IMR-90 (cell line): ENCODE data around the gene KRTAP3-1. TPM values are rescaled to one million over a fixed set of nuclear protein-coding genes. Genes with fewer than 3 reads are reported as not detected.
A peak's percentile ranks its signal among the peaks of the same experiment; 100 is the strongest.
"Not testable (repeated sequence)": the region's sequence is repeated elsewhere in the genome, so short reads cannot be mapped to it uniquely, and the experiment has no call there.

ENCODE experiments used
- ATAC-seq: fragments of 200-7000 bp; cut with Tn5 transposase; 2 replicates; pipeline ENCODE4 v1.9.1; 2020; ENCODE audit warnings: low read depth, mild to moderate bottlenecking, moderate library complexity
- BruUV-seq: library from RNA; stranded (reverse); fragments of 400-500 nt; replicated peaks from 2 replicates; lab custom pipeline; 2021; lab: Mats Ljungman, UMichigan
- CTCF ChIA-PET: fragments of 300-600 bp; formaldehyde crosslinking; extraction: SDS; loops from one replicate; lab custom pipeline; 2021; ENCODE audit warnings: antibody characterized with exemption; lab: Yijun Ruan, JAX
- POLR2A ChIA-PET: fragments of 300-600 bp; sonication (Branson Sonifier 250); formaldehyde crosslinking; loops from one replicate; lab custom pipeline; 2022; ENCODE audit warnings: antibody characterized with exemption; ENCODE audit not compliant: unreplicated experiment; lab: Charles Lee
- DNase-seq: peaks from one replicate; pipeline ENCODE4 v3.0.0; 2013
- H2AFZ ChIP-seq: replicated peaks from 2 replicates; pipeline ENCODE3; 2013; ENCODE audit warnings: low read length, mild to moderate bottlenecking; ENCODE audit not compliant: poor library complexity
- H2AK5ac ChIP-seq: 2 replicates; pipeline ENCODE4 v1.6.1; 2013; ENCODE audit warnings: low read depth, low read length, inconsistent platforms
- H2AK9ac ChIP-seq: replicated peaks from 2 replicates; pipeline ENCODE3; 2013; ENCODE audit warnings: mild to moderate bottlenecking, low read depth, low read length, moderate library complexity; ENCODE audit not compliant: poor library complexity
- H2BK120ac ChIP-seq: 2 replicates; pipeline ENCODE4 v1.6.1; 2013; ENCODE audit warnings: low read depth, low read length, inconsistent platforms
- H2BK15ac ChIP-seq: 3 replicates; pipeline ENCODE4 v1.6.1; 2013; ENCODE audit warnings: low read depth, low read length, inconsistent platforms
- H2BK20ac ChIP-seq: 2 replicates; pipeline ENCODE4 v1.6.1; 2013; ENCODE audit warnings: low read depth, mild to moderate bottlenecking, inconsistent platforms, low read length, moderate library complexity
- H2BK5ac ChIP-seq: 2 replicates; pipeline ENCODE4 v1.6.1; 2013; ENCODE audit warnings: mild to moderate bottlenecking, low read depth, low read length, inconsistent platforms; ENCODE audit not compliant: poor library complexity, severe bottlenecking
- H3K14ac ChIP-seq: replicated peaks from 2 replicates; pipeline ENCODE4 v1.6.1; 2013; ENCODE audit warnings: low read depth, low read length, inconsistent platforms
- H3K18ac ChIP-seq: 2 replicates; pipeline ENCODE4 v1.6.1; 2013; ENCODE audit warnings: low read depth, low read length, control low read depth
- H3K23ac ChIP-seq: 2 replicates; pipeline ENCODE4 v1.6.1; 2013; ENCODE audit warnings: low read depth, low read length, inconsistent platforms
- H3K27ac ChIP-seq: 2 replicates; pipeline ENCODE4 v1.5.1; 2013; ENCODE audit warnings: mild to moderate bottlenecking, control low read depth, low read length; ENCODE audit not compliant: insufficient read depth
- H3K27me3 ChIP-seq: 2 replicates; pipeline ENCODE4 v1.6.1; 2013; ENCODE audit warnings: low read length; ENCODE audit not compliant: control insufficient read depth, insufficient read depth
- H3K36me3 ChIP-seq: 2 replicates; pipeline ENCODE4 v1.6.1; 2013; ENCODE audit warnings: low read length, mixed read lengths; ENCODE audit not compliant: control insufficient read depth, insufficient read depth
- H3K4ac ChIP-seq: 2 replicates; pipeline ENCODE4 v1.6.1; 2013; ENCODE audit warnings: low read depth, low read length, inconsistent platforms
- H3K4me1 ChIP-seq: 2 replicates; pipeline ENCODE4 v1.6.1; 2013; ENCODE audit warnings: low read length, mixed read lengths; ENCODE audit not compliant: control insufficient read depth, insufficient read depth
- H3K4me2 ChIP-seq: 2 replicates; pipeline ENCODE4 v1.6.1; 2013; ENCODE audit warnings: low read depth, mild to moderate bottlenecking, control low read depth, low read length, moderate library complexity
- H3K4me3 ChIP-seq: 2 replicates; pipeline ENCODE4 v1.5.1; 2013; ENCODE audit warnings: low read depth, mild to moderate bottlenecking, control low read depth, low read length, moderate library complexity; ENCODE audit not compliant: insufficient read depth
- H3K56ac ChIP-seq: 2 replicates; pipeline ENCODE4 v1.6.1; 2013; ENCODE audit warnings: low read length, inconsistent platforms; ENCODE audit not compliant: insufficient read depth; ENCODE audit errors: extremely low read depth
- H3K79me1 ChIP-seq, 2 experiments: 2 replicates each; pipeline ENCODE4 v1.6.1; 2013; ENCODE audit warnings: low read length in 2 of 2, inconsistent platforms in 1 of 2, low read depth in 1 of 2
- H3K9ac ChIP-seq: 2 replicates; pipeline ENCODE4 v1.6.1; 2013; ENCODE audit warnings: low read depth, low read length, control low read depth
- H3K9me1 ChIP-seq: 2 replicates; pipeline ENCODE4 v1.6.1; 2013; ENCODE audit warnings: low read length, inconsistent platforms; ENCODE audit not compliant: insufficient read depth
- H3K9me3 ChIP-seq: 2 replicates; pipeline ENCODE4 v1.6.1; 2013; ENCODE audit warnings: low read length; ENCODE audit not compliant: control insufficient read depth, insufficient read depth
- H4K20me1 ChIP-seq: 2 replicates; pipeline ENCODE4 v1.6.1; 2013; ENCODE audit warnings: low read length, inconsistent platforms; ENCODE audit not compliant: insufficient read depth
- H4K5ac ChIP-seq: 2 replicates; pipeline ENCODE4 v1.6.1; 2013; ENCODE audit warnings: mild to moderate bottlenecking, low read depth, low read length, control low read depth
- H4K8ac ChIP-seq, 2 experiments: 2 replicates each; pipeline ENCODE4 v1.6.1; 2013; ENCODE audit warnings: low read depth in 2 of 2, low read length in 2 of 2, control low read depth in 1 of 2, inconsistent platforms in 1 of 2
- H4K91ac ChIP-seq: 2 replicates; pipeline ENCODE4 v1.6.1; 2013; ENCODE audit warnings: low read depth, low read length, inconsistent platforms; ENCODE audit not compliant: insufficient read depth
- WGBS, 2 experiments: methylation state at CpG; one replicate each; pipeline versions ENCODE4 v1.1.5 to v1.1.7; 2013; ENCODE audit warnings: missing lambda C conversion rate in 2 of 2; ENCODE audit not compliant: insufficient read length in 1 of 2; ENCODE audit errors: extremely low coverage in 2 of 2; 5-methylcytosine and 5-hydroxymethylcytosine counted together
- dilution Hi-C: fragments of 300-500 bp; cut with HindIII; formaldehyde crosslinking; loops from one replicate; pipeline ENCODE4 v1.14.3; 2018; ENCODE audit warnings: low sequenced_read_pairs; ENCODE audit not compliant: unreplicated experiment
- in situ Hi-C: fragments of 300-500 bp; cut with MboI; formaldehyde crosslinking; loops from 3 replicates; pipeline ENCODE4 v1.14.3; 2019; ENCODE audit warnings: low sequenced_read_pairs, inconsistent platforms, mixed read lengths
- intact Hi-C: fragments of 100-400 bp; cut with micrococcal nuclease; formaldehyde crosslinking; loops from 2 replicates; pipeline ENCODE4 v1.10.0; 2022
- polyA plus RNA-seq, 3 experiments: library from polyadenylated mRNA; depleted of rRNA; stranded (reverse); fragments of >200 nt; gene quantifications; 2 replicates each; pipeline ENCODE4 v1.2.3, GENCODE V29; 2012; ENCODE audit warnings: low replicate concordance in 1 of 3
- total RNA-seq: library from RNA; depleted of rRNA; stranded (reverse); fragments of >200 nt; gene quantifications from 2 replicates; pipeline ENCODE4 v1.2.3, GENCODE V29; 2012

KRTAP3-1 gene
- total and polyA plus RNA-seq, 2 of the 4 experiments (the other 2 are of a cell fraction) = not detected

- H3K4me1 ChIP-seq, H2AK9ac ChIP-seq, CTCF ChIA-PET, H3K27me3 ChIP-seq, H3K4me3 ChIP-seq, DNase-seq, H3K9ac ChIP-seq, H3K36me3 ChIP-seq, H3K23ac ChIP-seq, H3K4me2 ChIP-seq, H3K27ac ChIP-seq, ATAC-seq, H3K9me3 ChIP-seq, BruUV-seq, POLR2A ChIA-PET, dilution Hi-C loops, H3K9me1 ChIP-seq, H3K79me1 ChIP-seq, H2AFZ ChIP-seq, in situ Hi-C loops, H4K20me1 ChIP-seq: not testable (repeated sequence)
- intact Hi-C loops = loop anchor here (5.0 kb wide), 1 partner anchor 98 kb away; no protein-coding TSS in a partner anchor
- Histone ChIP-seq H3K18ac (peak within 1 kb of the TSS; percentile 60; the same call in 1 of the 2 replicates), H4K8ac (peak within 1 kb of the TSS; percentile 12 to 20; a peak in 2 of 4 replicates), H3K4ac (peak within 1 kb of the TSS; percentile 49), H2BK15ac (peak within 1 kb of the TSS; percentile 87; the same call in 1 of the 3 replicates), H2AK5ac (peak within 1 kb of the TSS; percentile 74), H2BK120ac (peak within 1 kb of the TSS; percentile 45), H2BK20ac (peak within 1 kb of the TSS; percentile 75), H4K5ac (peak within 1 kb of the TSS; percentile 42; the same call in 1 of the 2 replicates), H4K91ac (peak within 1 kb of the TSS; percentile 72), H3K56ac (peak within 1 kb of the TSS; percentile 50; the same call in 1 of the 2 replicates), H2BK5ac (peak within 1 kb of the TSS; percentile 61), H3K14ac (0 out of 2 replicates have a peak within 1 kb of the TSS, but pooled peaks have one; percentile 25)
- WGBS, 2 experiments = no CpG with 5 or more reads among the region's 6 CpGs
Measured at GRCh38 chr17:41055130-41055529, 46.2 kb upstream of the KRTAP3-1 start, which contains the start of gene KRTAP2-2. TSS of gene KRTAP2-2 (minus strand) at chr17:41055230. CDS start at chr17:41055211, 19 bp downstream.

- CTCF ChIA-PET, POLR2A ChIA-PET: not testable (repeated sequence)
- peak overlapping the region; percentile 68; the same call in 1 of the 2 replicates for H2AK5ac ChIP-seq
Measured at GRCh38 chr17:41054556-41054955, 45.6 kb upstream of the KRTAP3-1 start.

More at GRCh38 chr17:41054556-41054955, 45.6 kb upstream of the KRTAP3-1 start:
- ATAC-seq, H3K27me3 ChIP-seq, H2BK5ac ChIP-seq, H3K4me1 ChIP-seq, H3K36me3 ChIP-seq, H3K79me1 ChIP-seq, H2AK9ac ChIP-seq, H3K4me2 ChIP-seq, H3K18ac ChIP-seq, H3K9ac ChIP-seq, DNase-seq, in situ Hi-C loops, H3K4me3 ChIP-seq, H3K23ac ChIP-seq, H2AFZ ChIP-seq, intact Hi-C loops, BruUV-seq, H3K9me3 ChIP-seq, H2BK20ac ChIP-seq, H3K56ac ChIP-seq, H3K27ac ChIP-seq, H4K20me1 ChIP-seq, H3K9me1 ChIP-seq, H3K14ac ChIP-seq, H4K5ac ChIP-seq, H4K8ac ChIP-seq, dilution Hi-C loops: not testable (repeated sequence)
- 60% methylated on average over 1 of the region's 9 CpGs; no CpG with 5 or more reads in 1 of the 2 experiments for WGBS, 2 experiments
- Histone ChIP-seq H4K91ac (peak overlapping the region; percentile 72), H2BK120ac (peak overlapping the region; percentile 9), H3K4ac (peak overlapping the region; percentile 49), H2BK15ac (0 out of 3 replicates have a peak overlapping the region, but pooled peaks have one; percentile 33)
